ELR (cell line): Measurements from ENCODE around the gene STRIT1.
"Not testable (repeated sequence)": the region's sequence is repeated elsewhere in the genome, so short reads cannot be mapped to it uniquely, and the experiment has no call there.

Experiments
- DNase-seq: peaks from one replicate; pipeline ENCODE4 v3.0.0-alpha.2; 2015; ENCODE audit warnings: low read depth

The STRIT1 gene

DNA sequence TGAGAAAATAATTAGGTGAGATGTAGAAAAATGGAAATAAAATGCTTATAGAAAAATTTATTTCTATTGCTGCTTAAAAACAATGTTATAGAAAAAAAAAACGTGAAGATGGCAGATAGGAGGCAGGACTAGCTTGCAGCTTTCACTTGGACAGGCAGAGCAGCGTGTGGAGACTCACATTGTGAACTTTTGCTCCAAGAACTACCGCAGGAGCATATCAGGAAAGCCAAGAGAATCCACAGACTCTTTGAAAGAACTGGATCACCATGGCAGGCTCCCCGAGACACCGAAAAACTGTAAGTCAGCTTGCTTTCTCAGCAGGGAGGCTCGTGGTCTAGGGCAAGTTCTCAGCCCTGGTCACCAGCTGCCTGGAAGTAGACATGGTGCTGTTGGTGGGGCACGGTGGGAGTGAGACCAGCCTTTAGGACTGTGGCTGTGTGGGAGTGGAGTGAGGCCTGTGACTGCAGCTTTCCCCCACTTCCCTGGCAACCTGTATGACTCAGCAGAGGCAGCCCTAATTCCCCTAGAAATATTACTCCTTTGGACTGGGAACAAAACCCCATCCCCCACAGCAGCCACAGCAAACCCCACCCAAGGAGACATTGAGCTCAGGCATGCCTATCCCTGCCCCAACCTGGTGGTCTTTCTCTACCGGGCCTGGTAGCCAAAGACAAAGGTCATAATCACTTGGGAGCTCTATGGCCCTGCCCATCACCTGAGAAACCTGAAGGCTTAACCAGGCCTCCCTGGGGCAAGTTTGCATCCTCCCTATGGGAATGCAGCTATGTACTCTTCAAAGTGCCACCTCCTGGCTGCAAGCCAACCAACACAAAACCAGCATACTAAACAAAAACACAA lies 22.8 kb downstream of the STRIT1 start:
- peak; percentile 1 for DNase-seq

DNA sequence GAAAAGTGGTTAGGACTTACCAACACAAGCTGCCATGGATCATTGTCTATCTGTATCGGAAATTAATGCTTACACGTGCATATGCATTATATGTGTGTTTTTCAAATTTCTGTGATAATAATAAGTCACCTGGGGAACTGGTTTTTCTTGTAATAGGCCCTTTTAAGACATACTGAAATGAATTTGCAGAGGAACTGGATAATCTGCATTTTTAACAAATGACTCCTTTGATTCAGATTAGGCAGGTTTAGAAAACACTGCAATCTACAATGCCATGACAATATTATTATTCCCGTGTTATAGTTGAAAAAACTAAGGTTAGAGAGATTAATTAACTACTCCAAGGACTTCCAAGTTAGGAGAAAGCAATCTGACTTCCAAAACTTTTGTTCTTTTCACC lies 23.4 kb downstream of the STRIT1 start:
- no peak for DNase-seq

- DNase-seq: not testable (repeated sequence)
Measured at GRCh38 chr3:155262855-155263254, 30.6 kb downstream of the STRIT1 start.

- no peak for DNase-seq
Measured at GRCh38 chr3:155262295-155262694, 31.2 kb downstream of the STRIT1 start.

DNA sequence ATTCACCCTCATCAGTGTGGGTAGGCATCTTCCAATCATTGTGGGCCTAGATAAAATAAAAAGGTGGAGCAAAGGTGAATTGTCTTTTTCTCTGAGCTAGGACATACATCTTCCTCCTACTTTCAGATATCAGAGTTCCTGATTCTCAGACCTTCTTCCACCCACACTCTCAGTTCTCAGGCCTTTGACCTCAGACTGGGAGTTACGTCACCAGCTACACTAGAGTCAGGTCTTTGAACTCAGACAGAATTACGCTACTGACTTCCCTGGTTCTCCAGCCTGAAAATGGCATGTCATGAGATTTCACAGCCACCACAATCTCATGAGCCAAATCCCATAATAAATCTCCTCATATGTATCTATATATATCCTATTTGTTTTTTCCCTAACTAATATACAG lies 39.0 kb downstream of the STRIT1 start:
- no peak for DNase-seq

DNA sequence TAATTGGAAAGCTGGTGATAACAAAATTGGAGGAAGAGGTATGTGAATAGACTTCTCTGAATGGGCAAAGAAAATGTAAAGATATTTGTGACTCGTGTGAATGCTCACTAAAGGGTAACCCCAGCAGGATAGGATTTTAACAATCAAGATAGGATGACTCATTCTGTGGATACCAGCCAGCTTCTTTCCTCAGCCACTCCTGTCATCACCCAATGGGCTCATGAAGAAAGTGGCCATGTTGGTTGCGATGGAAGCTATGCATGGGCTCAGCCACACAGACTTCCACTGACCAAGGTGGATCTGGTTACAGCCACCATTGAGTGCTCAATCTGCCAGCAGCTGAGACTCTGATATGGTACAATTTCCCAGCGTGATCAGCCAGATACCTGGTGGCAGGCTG lies 40.9 kb downstream of the STRIT1 start:
- peak; percentile 67 for DNase-seq

DNA sequence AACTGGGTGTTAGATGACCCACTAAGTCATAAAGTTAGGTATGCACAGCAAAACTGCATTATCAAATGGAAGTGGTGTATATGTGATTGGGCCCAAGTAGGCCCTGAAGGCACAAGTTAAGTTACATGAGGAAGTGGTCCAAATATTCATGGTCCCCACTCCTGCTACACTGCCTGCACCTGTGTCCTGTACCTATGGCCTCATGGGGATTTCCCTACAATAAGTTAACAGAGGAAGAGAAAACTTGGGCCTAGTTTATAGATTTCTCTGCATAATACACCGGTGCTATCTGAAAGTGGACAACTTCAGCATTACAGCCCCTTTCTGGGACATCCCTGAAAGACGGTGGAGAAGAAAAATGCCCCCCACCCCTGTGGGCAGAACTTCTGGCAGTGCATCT lies 41.5 kb downstream of the STRIT1 start:
- no peak for DNase-seq

GRCh38 chr3:155248531-155249187 lies 44.8 kb downstream of the STRIT1 start:
- DNase-seq: no peak

- DNase-seq: no peak
Measured at GRCh38 chr3:155244699-155245098, 48.8 kb downstream of the STRIT1 start.

- peak; percentile 4 for DNase-seq
Measured at GRCh38 chr3:155244216-155244615, 49.3 kb downstream of the STRIT1 start.

DNA sequence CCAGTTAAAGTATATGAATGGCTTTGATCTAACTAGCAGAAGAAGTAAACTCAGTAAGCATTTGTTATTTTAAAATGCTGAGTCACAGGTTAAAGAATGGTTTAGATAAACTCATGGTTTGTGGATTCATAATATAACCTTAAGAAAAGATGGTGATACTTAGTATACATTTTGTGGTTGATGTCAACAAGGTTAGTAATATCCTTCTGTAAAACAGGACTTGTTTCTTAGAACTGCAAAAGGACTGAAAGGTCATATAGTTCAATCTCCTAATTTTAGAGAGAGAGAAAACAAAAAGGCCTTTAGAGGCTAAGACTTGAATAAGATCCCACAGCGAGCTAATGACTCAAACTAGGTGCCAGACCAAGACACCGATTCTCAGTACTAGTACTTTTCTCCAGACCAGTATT lies 50.0 kb downstream of the STRIT1 start:
- DNase-seq: peak; percentile 81

DNA sequence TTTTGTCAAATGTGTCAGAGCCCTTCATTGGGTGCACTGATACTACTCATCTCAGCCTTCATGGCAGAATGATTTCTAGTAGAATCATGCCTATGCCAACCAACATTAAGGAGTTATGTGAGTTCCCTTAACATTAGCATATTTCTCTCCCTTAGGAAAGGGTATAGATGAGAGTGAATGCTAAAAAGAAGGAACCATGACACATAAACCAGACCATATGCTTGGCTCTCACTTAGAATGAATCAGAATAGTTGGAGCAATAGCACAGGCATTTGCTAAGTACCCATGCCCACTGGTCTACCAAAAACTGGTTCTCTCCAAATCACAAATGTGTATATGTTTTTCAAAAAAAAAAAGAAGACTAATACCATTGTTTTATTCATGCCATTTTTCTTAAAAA lies 51.1 kb downstream of the STRIT1 start:
- DNase-seq: peak; percentile 66

GRCh38 chr3:155241579-155241978 lies 51.9 kb downstream of the STRIT1 start:
- peak; percentile 34 for DNase-seq
